HG03354 (cell line): ENCODE results near the gene CLGN.

ENCODE experiments used
- ATAC-seq: cut with Tn5 transposase; IDR thresholded peaks from one replicate; pipeline ENCODE4 v1.9.1; 2021; ENCODE audit warnings: mild to moderate bottlenecking; ENCODE audit not compliant: unreplicated experiment, poor library complexity, severe bottlenecking

CLGN gene

DNA sequence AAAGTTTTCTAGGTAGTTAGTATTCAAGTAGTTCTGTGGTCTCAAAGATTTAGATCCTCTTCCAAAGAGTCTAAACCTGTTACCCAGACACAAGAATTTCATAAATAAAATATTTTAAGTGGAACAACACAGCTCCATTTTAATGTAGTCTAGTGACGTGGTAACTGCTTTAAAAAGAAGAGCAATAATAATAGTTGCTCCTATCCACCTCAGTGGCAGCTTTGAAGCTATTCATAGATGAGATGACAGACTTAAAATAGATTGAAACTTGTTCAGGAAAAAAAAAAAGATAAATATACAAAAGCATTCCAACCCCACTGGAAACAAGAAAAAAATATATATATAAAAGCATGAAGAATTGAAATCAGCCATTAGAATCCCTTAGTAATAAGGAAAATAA is 39.4 kb downstream of the CLGN start:
- no peak for ATAC-seq

- ATAC-seq, result no peak
These were observed 44.7 kb downstream of the CLGN start for GRCh38 chr4:140382732-140383131.

DNA sequence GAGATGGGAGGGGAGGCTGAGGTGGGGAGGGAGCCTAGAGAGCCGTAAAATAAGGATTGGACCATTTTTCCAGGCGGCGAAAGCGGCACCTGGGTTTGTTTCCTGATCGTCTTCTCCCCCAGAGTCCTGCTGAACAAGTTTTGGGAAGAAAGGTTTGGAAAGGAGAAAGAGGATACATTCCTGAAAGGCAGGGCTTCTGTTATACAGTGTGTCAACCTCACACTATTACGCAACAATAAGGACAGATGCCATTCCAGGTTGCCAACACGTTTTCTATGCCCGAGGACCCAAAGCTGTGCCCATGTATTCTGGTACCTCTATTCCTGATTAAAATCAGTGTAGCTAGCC is 53.3 kb downstream of the CLGN start:
- no peak for ATAC-seq

GRCh38 chr4:140373328-140374129 is 53.9 kb downstream of the CLGN start, which contains the start of gene SCOC:
Gene SCOC (plus strand): TSS chr4:140373646. CDS start chr4:140379171, 5,525 bp downstream.
- peak; percentile 97 for ATAC-seq

DNA sequence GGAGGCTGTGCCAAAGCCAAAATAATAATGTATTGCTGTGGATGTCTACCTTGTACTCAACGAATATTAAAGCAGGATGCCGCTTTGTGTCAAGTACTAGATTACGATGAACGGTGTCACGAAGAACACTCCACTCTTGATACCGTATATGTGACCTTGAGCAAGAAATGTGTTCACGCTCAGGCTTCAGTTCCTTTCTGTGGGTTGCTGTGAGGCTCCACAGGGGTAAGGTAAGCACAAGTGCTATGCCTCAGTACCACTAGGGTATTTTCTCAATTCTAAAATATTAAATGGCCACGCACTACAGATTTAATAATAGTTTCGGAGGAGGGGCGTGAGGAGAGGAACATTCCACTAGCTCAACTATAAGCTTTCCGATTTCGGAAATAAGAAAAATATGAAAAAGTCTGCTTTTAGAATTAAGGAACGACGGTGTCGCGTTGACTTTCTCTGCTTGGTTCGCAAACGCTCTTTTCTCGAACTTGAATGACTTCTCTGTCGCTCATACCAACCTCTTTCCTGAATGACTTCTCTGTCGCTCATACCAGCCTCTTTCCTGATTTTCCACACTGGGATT is 54.6 kb downstream of the CLGN start:
- ATAC-seq, result peak; percentile 66

DNA sequence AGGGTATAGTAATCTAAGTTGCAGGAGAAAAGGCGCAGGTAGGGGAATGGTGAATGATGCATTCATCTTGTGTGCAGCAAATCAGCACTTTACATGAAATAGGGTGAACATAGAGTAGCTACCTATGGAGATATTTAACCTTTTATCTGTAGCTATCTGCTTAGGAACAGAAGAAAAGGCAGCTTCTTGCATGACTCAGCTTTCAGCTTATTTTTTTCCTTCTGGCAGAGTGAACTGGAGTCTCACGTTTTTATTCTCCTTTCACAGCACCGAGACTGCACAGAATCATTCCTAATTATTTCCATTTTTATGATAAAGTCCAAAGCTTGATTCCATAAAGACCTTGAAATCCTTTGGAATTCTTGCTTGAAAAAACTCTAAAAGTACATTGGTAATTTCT is 58.8 kb downstream of the CLGN start:
- no peak for ATAC-seq

DNA sequence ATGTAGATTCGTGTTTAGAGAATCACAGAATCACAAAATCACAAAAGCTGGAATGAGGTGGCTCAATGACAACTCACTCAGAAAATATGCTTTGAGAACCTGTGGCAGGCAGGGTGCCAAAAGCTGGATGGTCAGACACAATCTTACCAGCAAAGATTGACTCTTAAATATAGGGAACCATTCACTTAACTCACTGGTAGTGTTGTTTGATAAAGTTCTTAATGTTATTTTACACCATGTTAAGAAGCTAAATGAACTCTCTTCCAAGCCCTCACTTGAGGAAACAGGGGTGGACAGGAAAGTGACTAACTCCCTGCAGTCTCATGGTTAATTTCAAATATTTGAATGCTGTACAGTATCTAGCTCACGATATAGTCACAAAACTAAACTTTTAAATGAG is 59.7 kb downstream of the CLGN start:
- ATAC-seq, result no peak

GRCh38 chr4:140363558-140363957 is 63.9 kb downstream of the CLGN start:
- no peak for ATAC-seq

- no peak for ATAC-seq
These were observed 64.4 kb downstream of the CLGN start for GRCh38 chr4:140363051-140363450.

DNA sequence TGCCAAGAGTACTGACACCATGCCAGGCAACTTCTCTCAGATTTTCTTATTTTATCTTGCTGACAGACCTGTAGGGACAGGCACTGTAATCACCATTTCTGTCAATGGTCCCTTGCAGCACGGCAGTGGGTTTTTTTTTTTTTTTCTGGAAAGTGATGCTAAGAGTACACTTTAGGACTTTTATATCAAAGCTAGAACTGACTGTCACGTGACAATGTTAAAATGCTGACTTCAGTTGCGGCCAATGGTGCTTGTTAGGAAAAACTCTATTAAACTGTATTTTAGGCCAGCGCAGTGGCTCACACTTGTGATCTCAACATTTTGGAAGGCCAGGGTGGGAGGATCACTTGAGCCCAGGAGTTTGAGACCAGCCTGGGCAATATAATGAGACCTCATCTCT is 66.3 kb downstream of the CLGN start:
- no peak for ATAC-seq

- peak; percentile 98 for ATAC-seq
These were observed 67.7 kb downstream of the CLGN start for GRCh38 chr4:140359562-140360427.

- ATAC-seq, result no peak
These were observed 69.2 kb downstream of the CLGN start for GRCh38 chr4:140358281-140358680.

DNA sequence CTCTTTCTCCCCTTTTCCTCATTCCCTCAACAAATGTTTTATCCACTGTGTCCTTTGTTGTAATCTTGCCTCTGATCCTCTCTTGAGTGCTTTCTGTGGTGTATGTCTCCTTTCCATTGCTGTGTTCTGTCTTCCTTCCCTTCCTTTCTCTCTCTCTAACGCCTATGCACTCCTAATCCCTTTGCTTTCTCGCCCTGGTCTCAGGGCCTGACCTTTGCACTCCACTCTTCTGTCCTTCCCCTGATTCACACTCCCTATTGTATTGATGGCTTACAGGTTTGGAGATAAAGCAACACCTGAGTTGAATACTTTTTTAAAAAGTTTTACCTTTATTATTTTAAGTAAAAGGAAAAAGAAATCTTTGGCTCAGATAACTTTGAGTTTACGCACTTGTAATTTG is 69.6 kb downstream of the CLGN start:
- no peak for ATAC-seq

- no peak for ATAC-seq
These were observed 72.2 kb downstream of the CLGN start for GRCh38 chr4:140355288-140355687.

- no peak for ATAC-seq
These were observed 73.7 kb downstream of the CLGN start for GRCh38 chr4:140353786-140354185.

DNA sequence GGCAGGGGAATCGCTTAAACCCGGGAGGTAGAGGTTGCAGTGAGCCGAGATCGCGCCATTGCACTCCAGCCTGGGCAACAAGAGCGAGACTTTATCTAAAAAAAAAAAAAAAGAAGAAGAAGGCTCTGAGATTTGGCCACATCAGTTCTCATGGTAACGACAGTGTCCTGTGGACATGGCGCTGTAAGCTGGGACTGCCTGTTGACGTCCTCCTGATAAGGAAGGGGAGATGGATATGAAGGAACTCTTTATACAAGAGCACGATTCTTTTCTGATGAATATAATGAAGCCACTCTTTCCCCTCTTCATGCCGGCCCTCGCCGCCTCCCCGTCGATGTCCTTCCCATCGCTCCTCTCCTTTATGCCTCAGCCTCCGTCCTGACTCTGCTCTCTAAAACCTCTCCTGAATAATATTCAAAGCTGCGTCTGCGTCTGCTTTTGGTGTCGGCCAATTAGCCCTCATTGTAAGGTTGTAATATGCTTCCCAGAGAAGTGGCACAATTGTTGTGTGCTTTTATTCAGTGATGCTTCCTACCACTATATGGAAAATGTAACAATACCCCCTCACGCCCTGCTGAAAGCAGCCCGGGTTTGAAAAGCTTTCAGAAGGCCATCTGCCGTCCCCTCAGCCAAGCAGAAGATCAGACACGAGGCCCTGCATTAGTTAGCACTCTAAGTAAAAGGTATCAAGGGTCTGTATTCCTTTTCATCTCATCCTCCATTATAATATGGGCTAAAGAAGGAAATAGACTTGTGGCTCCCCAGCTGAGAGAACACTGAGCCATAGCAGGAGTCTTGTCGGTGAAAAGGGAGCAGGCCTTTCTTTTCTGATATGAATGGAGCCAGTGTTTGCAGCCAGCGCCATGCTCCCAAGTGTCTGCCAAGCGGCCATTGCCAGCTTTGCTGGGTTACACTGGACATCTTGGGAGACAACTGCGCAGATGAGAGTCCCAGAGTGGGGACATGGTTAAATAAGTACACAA is 76.1 kb downstream of the CLGN start:
- no peak for ATAC-seq

GRCh38 chr4:140349816-140350215 is 77.6 kb downstream of the CLGN start:
- ATAC-seq, result no peak

DNA sequence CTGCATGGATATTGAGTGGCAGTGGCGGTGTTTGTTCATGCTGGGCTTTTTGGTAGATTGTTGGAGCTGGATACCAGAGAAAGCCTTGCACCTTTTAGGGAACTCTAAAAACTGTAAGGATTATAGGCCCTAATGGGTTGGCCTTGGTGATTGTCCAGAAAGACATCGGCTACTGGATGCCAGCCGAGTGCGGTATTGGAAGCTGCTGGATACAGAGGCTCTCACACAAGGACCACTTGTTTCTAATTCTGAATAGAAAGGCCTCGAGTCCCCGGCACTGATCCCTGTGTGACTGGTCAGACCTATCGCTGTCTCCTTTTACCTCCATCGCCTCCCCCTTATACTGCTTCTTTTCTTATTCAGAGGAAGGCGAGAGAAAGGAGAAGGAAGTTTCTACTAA is 81.3 kb downstream of the CLGN start:
- no peak for ATAC-seq

DNA sequence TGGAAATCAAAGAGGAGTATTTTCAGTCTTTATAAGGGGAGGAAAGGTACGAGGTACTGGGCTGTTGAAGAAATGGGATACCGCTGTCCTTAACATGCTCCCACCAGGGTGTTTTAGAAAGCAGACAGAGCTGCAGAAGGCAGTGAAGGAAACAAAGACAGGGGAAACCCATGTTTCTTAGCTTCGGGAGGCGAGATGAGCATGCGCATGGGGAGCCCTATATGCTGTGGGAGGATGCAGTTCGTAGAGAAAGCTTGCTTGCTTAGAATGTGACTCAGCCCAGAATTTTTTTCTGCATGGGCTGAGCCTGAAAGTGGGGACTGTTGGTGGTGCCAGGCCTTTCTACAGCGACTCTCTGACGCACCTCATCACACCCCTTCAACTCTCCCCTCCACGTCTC is 82.8 kb downstream of the CLGN start:
- ATAC-seq, result no peak

DNA sequence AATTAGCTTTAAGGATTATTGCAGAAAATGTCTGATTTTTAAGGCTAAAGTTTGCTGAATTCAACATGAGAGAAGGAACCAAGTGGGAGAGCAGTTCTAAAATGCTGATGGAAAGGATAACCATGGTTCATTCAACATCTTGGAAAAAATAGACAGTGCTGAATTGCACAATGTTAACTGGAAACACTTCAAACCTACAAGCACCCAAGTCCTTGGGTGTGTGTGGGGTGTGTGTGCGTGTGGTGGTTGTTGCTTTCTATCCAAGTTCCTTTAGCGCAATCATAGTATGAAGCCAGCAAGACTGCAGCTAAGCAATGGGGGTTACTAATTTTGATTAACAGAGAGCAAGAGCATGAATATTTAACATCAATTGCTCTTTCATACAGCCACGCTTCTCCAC is 83.3 kb downstream of the CLGN start:
- no peak for ATAC-seq
